Lower leg skin (tissue), 3 donors: ENCODE data around the gene NBAS.

ENCODE experiments used
- POLR2A ChIP-seq, 2 donors: fragments of 450-650 bp; IDR thresholded peaks; one replicate each; pipeline ENCODE4 v1.6.1; 2016 to 2017; ENCODE audit warnings: antibody characterized with exemption in 2 of 2, mild to moderate bottlenecking in 1 of 2, moderate library complexity in 1 of 2
- TF ChIP-seq, protein P1 (sequence below), 3 donors: fragments of 450-650 bp; IDR thresholded peaks; one replicate each; pipeline ENCODE4 v1.5.1; 2016; ENCODE audit warnings: antibody characterized with exemption in 3 of 3, mild to moderate bottlenecking in 3 of 3, moderate library complexity in 2 of 3

- TF ChIP-seq, protein P1, sequence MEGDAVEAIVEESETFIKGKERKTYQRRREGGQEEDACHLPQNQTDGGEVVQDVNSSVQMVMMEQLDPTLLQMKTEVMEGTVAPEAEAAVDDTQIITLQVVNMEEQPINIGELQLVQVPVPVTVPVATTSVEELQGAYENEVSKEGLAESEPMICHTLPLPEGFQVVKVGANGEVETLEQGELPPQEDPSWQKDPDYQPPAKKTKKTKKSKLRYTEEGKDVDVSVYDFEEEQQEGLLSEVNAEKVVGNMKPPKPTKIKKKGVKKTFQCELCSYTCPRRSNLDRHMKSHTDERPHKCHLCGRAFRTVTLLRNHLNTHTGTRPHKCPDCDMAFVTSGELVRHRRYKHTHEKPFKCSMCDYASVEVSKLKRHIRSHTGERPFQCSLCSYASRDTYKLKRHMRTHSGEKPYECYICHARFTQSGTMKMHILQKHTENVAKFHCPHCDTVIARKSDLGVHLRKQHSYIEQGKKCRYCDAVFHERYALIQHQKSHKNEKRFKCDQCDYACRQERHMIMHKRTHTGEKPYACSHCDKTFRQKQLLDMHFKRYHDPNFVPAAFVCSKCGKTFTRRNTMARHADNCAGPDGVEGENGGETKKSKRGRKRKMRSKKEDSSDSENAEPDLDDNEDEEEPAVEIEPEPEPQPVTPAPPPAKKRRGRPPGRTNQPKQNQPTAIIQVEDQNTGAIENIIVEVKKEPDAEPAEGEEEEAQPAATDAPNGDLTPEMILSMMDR (IDR thresholded peaks at IDR 0.05), result no peak
- TF ChIP-seq POLR2A (IDR thresholded peaks at IDR 0.05), result no peak
Measured at GRCh38 chr2:15377202-15377601, 183.9 kb downstream of the NBAS start.
